ENCODE measurements around the gene TMEM18. TPM values are rescaled to one million over a fixed set of nuclear protein-coding genes. Genes with fewer than 3 reads are reported as not detected.

TMEM18 gene
- total and polyA plus RNA-seq, 2 of the 4 experiments (the other 2 are of a cell fraction): 15.2 to 30.2 TPM

GRCh38 chr2:627340-627709 is 49.9 kb downstream of the TMEM18 start:
- Histone ChIP-seq H3K4me2 (ENCODE audit: low read depth, low read length) (no peak overlapping the region), H3K14ac (replicated peaks; ENCODE audit: low read depth, low read length) (no peak overlapping the region), H3K9ac (ENCODE audit: low read depth, low read length) (no peak overlapping the region), H2BK120ac (ENCODE audit: low read depth, low read length) (no peak overlapping the region), H2AK5ac (ENCODE audit: low read depth, low read length) (no peak overlapping the region), H3K79me1 (ENCODE audit: low read depth in 1 of 2, low read length in 2 of 2) (no peaks in the 10 kb centered on the region), H4K8ac (ENCODE audit: low read depth in 2 of 2, low read length in 2 of 2) (no peak overlapping the region), H3K9me3 (ENCODE audit: control insufficient read depth, insufficient read depth, low read length) (peaks cover 4% of the 10 kb centered on the region), H3K9me1 (ENCODE audit: insufficient read depth, low read length) (no peaks in the 10 kb centered on the region), H3K56ac (ENCODE audit: extremely low read depth, insufficient read depth, low read length) (no peak overlapping the region), H4K20me1 (ENCODE audit: insufficient read depth, low read length) (no peaks in the 10 kb centered on the region), H2AK9ac (replicated peaks; ENCODE audit: low read depth, low read length, poor library complexity) (no peak overlapping the region), H3K4me1 (ENCODE audit: control insufficient read depth, insufficient read depth, low read length) (no peaks in the 10 kb centered on the region), H3K4ac (ENCODE audit: low read depth, low read length) (no peak overlapping the region), H2AFZ (replicated peaks; ENCODE audit: low read length, poor library complexity) (no peak overlapping the region), H3K18ac (ENCODE audit: low read depth, low read length) (no peak overlapping the region), H4K91ac (ENCODE audit: insufficient read depth, low read depth, low read length) (no peak overlapping the region), H3K36me3 (ENCODE audit: control insufficient read depth, insufficient read depth, low read length) (no peaks in the 10 kb centered on the region), H3K4me3 (ENCODE audit: insufficient read depth, low read depth, low read length) (no peak overlapping the region), H4K5ac (ENCODE audit: low read depth, low read length) (no peak overlapping the region), H3K27ac (ENCODE audit: insufficient read depth, low read length) (no peak overlapping the region), H2BK15ac (ENCODE audit: low read depth, low read length) (no peak overlapping the region), H2BK5ac (ENCODE audit: low read depth, low read length, poor library complexity, severe bottlenecking) (no peak overlapping the region), H3K23ac (ENCODE audit: low read depth, low read length) (no peak overlapping the region), H2BK20ac (ENCODE audit: low read depth, low read length) (no peak overlapping the region), H3K27me3 (ENCODE audit: control insufficient read depth, insufficient read depth, low read length) (no peaks in the 10 kb centered on the region)
- dilution Hi-C loops (cut with HindIII; ENCODE audit: low sequenced_read_pairs, unreplicated experiment) (no loop called here), intact Hi-C loops (cut with micrococcal nuclease) (no loop called here), in situ Hi-C loops (cut with MboI; ENCODE audit: low sequenced_read_pairs) (no loop called here)
- DNase-seq (no peak), ATAC-seq (ENCODE audit: low read depth) (no peak)
- no peak for TF ChIP-seq CTCF (conservative IDR thresholded peaks at IDR 0.05; ENCODE audit: low read depth, low read length)
- TF ChIP-seq USF2 (IDR thresholded peaks at IDR 0.05; ENCODE audit: low read depth, low read length): no peak
- TF ChIP-seq NFE2L2 (IDR thresholded peaks at IDR 0.05; ENCODE audit: low read depth, low read length): no peak
- no peak for TF ChIP-seq BHLHE40 (IDR thresholded peaks at IDR 0.05; ENCODE audit: low read depth, low read length)
- no peak for TF ChIP-seq RFX5 (IDR thresholded peaks at IDR 0.05; ENCODE audit: low read depth, low read length)
- TF ChIP-seq ELK1 (IDR thresholded peaks at IDR 0.05; ENCODE audit: borderline replicate concordance, low read depth, low read length): no peak
- no peak for TF ChIP-seq FOS (IDR thresholded peaks at IDR 0.05; ENCODE audit: low read depth, low read length)
- no peak for TF ChIP-seq CEBPB (IDR thresholded peaks at IDR 0.05; ENCODE audit: low read depth, low read length)
- TF ChIP-seq RCOR1 (IDR thresholded peaks at IDR 0.05; ENCODE audit: insufficient replicate concordance, low read length): no peak
- no peak for TF ChIP-seq CHD1 (IDR thresholded peaks at IDR 0.05; ENCODE audit: low read depth, low read length)
- TF ChIP-seq MAFK (IDR thresholded peaks at IDR 0.05; ENCODE audit: low read depth, low read length): no peak
- no peak for TF ChIP-seq MAZ (IDR thresholded peaks at IDR 0.05; ENCODE audit: borderline replicate concordance, low read depth, low read length)
- no peak for TF ChIP-seq RAD21 (IDR thresholded peaks at IDR 0.05; ENCODE audit: low read length)
- no peak for TF ChIP-seq POLR2A (IDR thresholded peaks at IDR 0.05; ENCODE audit: low read depth, low read length)
- TF ChIP-seq SMC3 (IDR thresholded peaks at IDR 0.05; ENCODE audit: low read depth, low read length): no peak
- TF ChIP-seq MXI1 (IDR thresholded peaks at IDR 0.05; ENCODE audit: borderline replicate concordance, low read depth, low read length): no peak
- no TSS peak for BruUV-seq (replicated peaks)
- ChIA-PET POLR2A (ENCODE audit: unreplicated experiment) (no interaction called here), CTCF (no interaction called here)
- 80% methylated on average over 2 of the region's 9 CpGs; no CpG with 5 or more reads in 1 of the 2 experiments for WGBS, 2 experiments (ENCODE audit: extremely low coverage in 2 of 2, insufficient read length in 1 of 2)

Measured in IMR-90 (cell line).